Inflammatory macrophage (primary cell): ENCODE results near the gene DMXL2.
A peak's percentile ranks its signal among the peaks of the same experiment; 100 is the strongest.

Experiments used
- DNase-seq, 2 donors: peaks; one replicate each; pipeline ENCODE4 v3.0.0-alpha.2; 2020 to 2022

The DMXL2 gene

DNA sequence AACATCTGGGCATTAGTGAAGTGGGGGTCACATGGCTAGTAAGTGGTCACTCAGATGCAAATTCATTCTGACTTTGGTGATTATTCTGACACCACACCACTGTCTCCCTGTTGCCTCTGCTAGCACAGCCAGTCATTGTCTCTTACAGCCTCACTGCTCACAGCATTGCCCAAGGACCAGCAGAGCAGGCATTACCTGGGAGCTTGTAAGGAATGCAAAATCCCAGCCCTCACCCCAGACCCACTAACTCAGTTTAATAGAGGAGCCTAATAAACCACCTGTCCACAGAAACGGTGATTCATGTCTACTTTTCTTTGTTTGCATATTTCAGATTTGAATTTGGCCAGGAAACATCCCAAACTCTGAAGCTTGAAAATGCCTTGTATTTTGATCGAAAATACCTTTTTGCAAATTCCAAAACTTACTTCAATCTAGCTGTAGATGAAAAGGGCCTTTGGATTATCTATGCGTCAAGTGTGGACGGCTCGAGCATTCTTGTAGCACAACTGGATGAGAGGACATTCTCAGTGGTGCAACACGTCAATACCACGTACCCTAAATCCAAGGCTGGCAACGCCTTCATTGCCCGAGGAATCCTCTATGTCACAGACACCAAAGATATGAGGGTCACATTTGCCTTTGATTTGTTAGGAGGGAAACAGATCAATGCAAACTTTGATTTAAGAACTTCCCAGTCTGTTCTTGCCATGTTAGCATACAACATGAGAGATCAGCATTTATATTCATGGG is 218.4 kb downstream of the DMXL2 start:
- no peak for DNase-seq

DNA sequence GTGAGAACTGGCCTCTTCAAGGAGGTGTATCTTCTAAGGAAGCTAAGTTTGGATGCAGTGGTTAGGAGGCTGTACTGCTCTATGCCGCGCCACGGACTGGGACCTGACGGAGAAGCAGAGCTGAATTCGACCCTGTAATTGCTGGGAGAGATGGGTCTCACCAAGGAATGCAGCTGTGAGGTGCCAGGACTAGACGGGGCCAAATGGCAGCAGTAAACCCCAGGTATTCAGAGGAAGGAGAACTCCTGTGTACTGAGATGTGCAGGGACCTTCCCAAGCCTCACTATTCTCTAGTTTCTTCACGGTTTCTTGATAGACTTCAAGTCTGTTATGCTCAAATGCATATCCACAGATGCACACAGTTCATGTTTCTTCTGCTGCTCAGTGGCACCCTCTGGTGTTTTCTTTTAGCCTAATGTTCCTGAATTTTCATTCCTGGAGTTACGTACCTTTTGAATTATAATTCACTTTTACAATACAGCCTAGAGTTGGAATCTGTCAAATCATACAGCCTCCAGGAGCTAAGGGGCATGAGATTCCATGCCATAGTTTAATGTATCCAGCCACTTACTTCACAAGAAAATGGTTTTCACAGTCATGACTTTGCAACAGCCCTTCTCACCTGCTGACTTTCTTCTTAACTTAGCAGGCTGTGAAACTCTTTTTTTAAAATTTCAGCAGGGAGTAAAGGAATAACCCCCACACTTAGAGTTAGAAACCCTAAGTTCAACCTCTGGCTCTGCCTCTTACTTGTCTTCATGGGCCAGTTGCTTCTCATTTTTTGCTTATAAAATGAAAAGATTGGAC is 219.3 kb downstream of the DMXL2 start:
- peak; percentile 24 to 32 for DNase-seq

DNA sequence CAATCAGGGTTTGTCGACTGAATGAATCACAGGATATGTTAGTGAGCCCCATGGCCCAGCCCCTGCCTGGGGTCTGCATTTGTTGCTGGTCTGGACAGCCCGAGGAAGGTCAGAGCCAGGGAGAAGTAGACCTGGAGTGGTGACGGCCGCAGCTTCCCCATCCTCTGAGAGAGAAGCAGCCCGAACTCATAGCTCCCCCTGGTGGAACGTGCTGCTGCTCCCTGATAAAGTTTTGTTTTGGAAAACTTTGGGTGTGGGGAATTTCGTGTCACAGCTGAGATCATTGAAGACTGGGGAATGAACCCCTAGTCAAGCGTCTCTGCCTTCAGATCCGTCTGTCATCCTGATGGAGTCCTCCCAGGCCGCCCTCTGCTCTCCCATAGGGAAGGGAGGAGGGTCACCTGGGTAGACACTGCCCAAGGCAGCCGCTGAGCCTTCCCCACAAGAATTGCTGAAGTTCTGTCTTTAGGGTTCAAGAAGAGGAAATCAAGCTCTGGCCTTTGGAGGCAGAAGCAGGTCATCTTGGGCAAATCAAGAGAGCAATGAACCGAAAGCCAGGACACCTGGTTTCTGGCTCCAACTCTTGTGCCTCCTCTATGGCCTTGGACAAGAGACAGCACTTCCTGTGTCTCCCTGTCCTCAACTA is 220.6 kb downstream of the DMXL2 start:
- DNase-seq: peak; percentile 61 to 76

DNA sequence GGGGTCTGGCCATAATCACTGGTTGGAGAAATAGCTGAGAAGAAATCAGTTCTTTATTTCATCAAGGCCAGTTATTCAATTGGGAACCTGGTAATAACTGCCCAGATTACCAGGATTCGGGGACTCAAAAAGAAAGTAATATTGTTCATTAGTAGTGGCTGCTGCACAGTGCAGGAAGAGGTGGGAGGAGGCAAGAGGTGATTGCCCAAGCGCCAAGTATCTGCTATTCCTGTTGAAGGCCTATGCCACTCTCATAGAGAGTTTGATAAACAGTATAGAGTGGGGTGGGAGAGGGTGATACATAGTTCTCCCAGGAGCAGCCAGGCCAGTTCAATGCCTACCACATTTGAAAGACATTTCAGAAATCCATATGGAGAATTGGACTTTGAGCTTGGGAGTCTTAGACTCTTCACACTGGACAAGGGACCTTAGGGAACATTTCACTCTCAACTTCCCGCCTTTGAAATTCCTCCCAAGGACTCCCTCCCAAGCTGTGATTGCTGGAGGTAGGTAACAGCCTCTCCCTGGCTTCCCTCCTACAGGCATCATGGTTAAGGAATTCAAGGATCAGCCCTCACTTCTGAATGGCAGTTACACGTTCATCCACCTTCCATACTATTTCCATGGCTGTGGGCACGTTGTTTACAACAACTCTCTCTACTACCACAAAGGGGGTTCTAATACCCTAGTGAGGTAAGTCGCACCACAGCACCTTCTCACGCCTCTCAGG is 221.4 kb downstream of the DMXL2 start:
- DNase-seq: peak; percentile 50 to 62

DNA sequence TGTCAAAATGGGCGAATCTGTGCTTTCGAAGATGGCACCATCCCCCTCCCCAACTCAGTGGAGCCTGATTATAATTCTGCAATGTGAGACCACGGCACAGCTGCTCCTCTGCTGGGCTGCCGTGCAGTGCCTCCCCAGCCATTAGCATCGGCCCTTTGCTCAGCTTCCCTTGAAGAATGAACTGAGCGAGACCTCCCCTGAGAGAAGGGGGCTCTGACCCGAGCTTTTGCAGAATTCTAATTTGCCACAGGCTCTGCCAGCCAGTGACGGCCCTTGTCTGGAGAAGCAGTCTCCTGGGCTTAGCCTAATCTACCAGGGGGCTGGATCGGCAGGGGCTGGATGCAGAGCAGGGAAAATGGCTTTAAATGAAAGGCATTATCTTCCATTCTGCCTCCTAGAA is 223.9 kb downstream of the DMXL2 start:
- no peak for DNase-seq
